Stimulated activated CD8-positive, alpha-beta memory T cell treated with anti-CD3 and anti-CD28 coated beads, Interleukin-12 subunit alpha, Interleukin-12 subunit beta, amount 100 ng/mL, for 24 hours (primary cell): ENCODE results near the gene NACC2.
"Not testable (repeated sequence)": the region's sequence is repeated elsewhere in the genome, so short reads cannot be mapped to it uniquely, and the experiment has no call there.

Experiments used
- DNase-seq: peaks from one replicate; pipeline ENCODE4 v3.0.0-alpha.2; 2020; ENCODE audit errors: extremely low read depth

NACC2 gene

DNA sequence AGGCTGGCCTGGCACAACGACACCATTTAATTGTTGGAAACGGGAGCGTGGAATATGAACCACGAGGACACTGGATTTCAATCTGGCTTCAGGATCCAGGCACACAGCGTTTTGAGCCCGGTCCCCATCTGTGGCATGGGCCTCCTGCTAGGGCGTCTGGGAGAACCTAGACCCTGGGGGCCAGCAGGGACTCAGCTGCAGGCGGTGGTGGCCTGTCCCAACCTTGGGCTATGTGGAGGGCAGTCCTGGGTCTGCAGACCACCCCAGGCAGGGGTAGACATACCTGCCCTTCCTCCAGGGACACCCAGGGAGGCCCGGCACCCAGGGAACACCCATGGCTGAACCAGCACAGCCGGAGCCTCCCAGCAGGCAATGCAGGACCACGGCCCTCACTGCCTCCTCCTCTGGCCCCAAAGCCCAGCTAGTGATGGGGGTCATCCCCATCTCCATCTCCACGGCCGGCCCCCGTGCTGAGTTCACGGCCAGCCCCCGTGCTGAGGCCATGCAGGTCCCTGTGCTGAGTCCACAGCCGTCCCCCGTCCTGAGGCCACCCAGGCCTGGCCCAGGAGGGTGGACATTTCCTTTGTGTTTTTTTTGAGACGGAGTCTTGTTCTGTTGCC lies 115.4 kb downstream of the NACC2 start:
- DNase-seq: no peak

DNA sequence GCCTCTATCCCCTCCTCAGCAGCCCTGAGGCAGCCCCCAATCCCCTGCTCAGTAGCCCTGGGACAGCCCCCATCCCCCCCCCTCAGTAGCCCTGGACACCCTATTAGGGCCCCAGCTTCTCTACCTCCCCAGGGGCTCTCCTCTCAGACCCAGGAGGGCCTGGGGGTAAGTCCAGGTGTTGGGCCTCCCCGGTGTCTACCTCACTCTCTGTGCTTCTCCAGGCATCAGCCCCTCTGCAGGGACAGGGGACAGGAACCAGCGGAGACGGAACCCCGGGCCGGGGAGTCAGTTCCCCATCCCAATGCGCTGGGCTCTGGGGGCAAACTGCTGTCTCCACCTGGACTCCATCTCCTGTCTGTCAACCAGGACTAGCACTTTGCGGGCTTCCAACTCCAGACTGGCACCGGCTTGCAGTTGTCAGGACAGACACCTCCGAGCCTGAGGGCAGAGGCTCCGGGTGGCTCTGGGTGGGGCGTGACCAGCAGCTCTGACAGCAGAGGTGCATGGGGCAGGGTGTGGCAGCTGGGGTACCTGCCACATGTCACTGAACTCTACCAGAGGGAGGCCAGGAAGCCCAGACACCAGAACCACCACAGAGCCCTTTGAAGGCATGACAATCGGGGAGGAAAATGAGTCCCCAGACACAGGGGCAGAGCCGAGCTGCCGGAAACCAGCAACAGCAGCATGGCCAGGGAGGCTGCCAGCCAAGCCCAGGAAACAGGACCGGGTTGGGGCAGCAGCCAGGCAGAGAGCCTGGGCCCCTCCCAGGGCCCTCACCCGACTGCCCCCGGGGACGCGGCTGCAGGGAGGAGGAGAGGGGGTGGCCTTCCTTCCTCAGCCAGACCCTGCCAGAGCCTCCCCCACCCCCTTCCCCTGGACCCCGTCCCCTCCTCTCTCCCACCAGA lies 116.2 kb downstream of the NACC2 start:
- no peak for DNase-seq

DNA sequence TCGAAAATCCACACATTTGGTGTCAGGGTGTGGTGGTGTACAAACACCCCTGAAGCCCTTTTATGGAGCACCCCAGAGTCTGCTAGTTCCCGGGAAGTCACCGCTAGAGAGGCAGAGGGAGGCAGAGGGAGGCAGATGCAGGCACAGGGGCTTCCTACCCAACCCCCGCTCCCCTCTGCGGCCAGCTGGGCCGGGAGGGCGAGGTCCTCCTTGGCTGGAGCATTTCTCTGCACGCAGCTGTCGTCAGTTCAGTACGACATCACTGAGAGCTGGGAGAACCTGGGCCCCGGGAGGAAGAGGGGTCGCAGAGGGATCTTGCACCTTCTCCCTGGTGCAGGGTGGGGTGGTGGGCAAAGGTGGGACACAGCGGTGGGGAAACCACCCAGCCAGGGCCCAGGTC lies 118.1 kb downstream of the NACC2 start:
- DNase-seq: no peak

DNA sequence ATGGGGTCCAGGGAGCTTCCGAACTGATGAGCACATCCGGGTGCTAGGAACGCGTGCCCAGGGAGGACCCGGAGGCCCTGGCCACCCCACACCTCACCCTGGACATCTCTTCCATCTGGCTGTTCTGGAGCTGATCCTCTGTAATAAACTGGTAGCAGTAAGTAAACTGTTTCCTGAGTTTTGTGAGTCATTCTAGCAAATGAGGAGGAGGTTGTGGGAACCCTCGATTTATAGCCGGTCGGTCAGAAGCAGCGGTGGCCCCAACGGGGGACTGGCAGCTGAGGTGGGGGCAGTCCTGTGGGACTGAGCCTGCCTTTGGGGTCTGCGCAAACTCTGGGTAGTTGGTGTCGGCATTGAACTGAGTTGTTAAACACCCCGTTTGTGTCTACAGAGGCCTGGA lies 118.6 kb downstream of the NACC2 start:
- no peak for DNase-seq

DNA sequence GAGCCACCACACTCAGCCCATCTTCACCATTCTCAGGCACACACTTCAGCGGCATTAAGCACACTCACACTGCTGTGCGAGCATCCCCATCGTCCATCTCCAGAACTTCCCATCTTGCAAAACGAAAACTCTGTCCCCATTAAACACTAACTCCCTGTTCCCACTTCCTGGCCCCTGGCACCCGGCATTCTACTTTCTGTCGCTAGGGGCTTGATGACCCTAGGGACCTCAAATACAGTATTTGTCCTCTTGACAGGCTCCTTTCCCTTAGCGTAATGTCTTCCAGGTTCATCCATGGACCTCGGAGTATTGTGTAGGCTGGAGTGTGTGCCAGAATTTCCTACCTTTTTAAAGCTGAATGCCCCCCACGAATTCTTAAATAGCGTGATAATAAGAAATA lies 119.3 kb downstream of the NACC2 start:
- no peak for DNase-seq

DNA sequence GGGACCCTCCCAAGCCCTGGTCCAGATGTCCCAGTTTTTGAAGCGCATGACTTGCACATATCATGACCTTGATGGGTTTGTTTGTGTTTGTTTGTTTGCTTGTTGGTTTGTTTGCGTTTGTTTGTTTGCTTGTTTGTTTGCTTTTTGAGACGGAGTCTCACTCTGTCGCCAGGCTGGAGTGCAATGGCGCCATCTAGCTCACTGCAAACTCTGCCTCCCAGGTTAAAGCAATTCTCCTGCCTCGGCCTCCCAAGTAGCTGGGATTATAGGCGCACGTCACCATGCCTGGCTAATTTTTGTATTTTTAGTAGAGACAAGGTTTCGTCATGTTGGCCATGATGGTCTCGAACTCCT lies 120.9 kb downstream of the NACC2 start:
- DNase-seq: no peak

DNA sequence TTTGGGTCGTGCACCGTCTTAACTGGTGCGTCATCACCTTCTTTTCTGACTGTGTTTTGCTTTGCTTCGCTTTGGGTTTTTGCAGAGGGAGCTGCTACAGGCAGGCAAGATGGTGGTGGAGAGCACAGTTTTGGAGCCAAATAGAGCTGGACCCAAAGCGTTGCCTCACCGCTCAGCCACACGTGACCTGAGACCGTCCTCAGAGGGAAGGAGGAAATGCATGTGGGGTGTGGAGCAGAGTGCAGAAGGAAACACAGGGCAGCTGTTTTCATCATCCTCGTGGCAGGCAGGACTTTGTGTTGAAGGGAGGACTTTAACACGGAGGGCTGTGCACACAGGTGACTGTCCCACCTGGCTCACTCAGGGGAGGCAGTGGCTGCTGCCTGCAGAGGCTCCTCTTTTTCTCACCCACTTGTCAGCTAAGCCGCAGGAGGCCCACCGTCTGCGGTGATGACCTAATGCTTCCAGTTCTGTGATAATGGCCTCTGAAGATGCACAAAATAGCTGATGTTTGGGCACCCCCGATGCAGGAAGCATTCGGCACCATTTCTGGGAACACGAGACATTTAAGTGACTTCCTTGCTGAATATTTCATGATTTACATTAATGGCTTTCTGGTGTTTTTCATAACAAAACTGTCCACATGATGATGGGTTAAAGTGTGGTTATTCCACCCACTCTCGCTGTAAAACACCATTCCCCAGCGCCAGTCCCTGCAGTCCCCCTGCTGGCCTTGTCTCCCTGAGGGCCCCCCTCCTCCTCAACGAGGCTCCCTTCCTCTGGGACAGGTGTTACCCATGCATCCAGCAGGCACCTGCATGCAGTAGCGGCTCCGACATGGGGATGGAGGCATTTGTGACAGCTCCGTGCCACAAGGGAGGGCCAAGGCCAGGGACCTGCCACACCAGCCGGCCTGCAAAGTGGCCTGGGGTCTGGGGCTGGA lies 121.5 kb downstream of the NACC2 start:
- no peak for DNase-seq

DNA sequence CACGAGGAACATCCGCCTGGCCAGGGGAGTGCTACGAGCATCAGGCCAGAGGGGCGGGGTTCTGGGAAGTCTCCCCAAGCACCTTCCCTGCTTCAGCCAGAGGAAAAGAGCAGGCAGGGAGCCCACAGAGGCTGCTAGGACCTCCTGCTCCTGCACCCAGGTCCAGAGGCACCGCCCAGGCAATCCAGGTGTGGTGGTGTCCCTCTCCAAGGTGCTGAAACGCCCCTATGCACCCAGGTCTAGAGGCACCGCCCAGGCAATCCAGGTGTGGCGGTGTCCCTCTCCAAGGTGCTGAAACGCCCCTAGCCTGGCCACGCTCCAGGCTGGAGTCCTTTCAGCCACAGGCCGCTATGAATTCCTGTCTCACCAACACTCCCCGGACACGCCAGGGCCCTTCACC lies 123.2 kb downstream of the NACC2 start:
- DNase-seq: no peak

DNA sequence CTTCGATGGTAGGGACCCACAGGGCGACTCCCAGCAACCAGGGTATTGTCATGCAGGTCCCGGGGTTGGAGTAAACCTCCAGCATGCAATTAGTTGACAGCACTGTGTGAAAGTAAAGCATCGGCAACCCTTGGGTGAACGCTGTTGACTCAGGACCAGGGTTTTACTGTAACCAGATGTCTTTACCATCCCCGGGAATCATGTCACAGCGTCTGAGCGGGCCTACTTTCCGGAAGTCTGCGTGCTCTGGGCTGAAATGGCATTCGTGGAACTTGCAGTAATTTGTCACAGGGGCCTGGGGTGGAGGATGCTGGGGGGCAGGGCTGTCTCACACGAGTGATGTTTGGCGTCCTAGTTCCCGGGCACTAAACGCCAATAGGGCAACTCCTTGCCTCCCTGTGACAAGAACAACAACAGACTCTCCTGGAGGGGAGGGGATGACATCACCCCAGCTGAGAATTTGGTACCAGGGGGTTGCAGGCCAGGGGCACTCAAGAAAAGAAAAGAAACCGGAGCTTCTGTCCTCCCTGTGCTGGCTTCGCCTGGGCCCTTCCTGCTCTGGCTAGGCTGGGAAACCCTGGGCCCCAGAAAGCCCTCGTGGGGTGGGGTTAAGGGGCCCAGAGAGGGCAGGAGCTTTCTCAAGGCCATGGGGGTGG lies 123.8 kb downstream of the NACC2 start:
- DNase-seq: no peak

DNA sequence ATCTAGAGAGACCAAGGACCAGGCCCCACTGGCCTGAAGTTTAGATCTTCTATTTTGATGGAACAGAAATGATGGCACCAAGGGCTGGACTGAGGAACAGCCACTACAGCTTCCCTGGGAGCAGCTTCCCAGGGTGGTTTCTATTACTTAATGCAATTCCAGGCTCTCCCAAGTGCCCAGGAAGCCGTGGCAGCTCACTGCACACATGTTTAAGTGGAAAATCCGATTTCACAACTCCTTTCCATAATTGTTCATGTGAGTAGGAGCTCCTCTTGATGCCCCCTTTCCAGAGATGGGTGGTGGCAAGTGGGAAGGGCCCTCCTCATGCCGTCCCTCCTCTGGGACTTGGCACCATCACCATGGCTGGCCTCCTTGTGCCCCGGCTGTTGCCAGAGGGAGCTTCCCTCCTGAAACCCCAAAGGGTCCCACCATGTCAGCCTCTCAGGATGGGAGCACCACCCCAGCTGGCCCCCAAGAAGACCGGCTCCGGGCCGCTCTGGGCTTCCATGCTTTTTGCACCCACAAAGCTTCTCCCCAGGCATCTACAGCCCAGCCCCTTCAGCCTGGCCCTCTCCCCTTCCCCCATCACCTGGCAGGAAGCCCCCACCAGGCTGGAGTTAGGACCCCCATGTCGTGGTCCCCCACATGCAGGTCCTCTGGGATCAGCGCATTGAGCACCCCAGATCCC lies 124.8 kb downstream of the NACC2 start:
- no peak for DNase-seq

DNA sequence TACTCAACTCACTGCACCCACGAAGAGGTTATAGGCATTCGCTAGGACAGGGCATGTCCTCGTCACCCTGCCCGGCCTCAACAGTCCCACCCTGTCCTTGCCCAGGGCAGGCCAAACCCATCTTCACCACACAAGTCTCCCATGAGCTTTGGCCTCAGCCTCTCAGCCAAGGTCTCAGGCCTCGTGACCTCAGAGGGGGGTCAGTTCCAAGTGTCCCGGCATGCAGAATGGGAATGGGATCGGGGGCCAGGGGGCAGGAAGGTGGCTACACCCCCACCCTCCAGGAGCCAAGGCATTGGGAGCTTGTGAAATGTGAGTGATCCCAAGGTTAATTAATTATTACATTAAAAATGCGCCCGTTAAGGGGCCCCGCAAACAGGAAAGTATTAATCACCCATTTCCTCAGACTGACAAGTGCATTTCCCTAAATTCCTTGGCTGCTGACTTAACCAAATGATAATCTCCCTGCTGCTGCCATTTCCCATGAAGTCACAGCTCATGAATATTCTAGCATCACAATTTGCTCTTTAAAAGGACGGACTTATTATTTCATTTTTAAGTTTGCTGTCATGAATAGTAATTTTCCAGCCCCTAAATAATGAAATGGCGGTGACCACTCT lies 125.9 kb downstream of the NACC2 start:
- no peak for DNase-seq

DNA sequence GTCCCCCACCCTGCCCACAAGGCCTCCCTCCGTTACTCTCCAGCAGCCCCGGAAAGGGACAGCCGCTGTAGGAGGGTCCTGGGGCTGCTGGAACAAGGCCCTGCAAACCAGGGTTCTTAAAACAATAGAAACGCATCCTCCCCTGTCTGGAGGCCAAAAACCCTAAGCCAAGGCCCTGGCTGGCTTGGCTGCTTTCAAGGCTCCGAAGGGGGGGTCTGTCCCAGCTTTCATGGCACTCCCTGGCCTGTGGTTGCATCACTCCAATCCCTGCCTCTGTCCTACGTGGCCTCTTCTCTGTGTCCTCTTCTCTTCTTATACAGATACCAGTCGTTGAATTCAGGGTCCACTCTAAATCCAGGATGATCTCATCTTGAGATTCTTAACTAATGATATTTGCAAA lies 126.5 kb downstream of the NACC2 start:
- DNase-seq: no peak

DNA sequence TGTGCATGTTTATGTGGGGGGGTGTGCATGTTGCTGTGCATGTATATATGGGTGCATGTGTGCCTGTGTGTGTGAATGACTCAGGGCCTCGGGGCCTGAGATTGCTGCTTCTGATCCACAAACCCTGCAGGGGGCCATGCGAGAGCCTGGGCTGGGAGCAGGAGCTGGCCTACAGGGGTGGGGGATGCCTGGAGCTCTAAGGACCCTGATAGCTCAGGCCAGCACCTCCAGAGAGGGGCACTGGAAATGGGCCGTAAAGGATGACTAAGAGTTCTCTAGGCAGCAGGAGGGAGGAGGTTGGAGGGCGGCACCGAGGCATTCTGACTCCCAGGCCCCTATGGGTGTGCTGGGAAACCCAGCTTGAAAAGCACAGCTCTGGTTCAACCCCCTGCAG lies 127.0 kb downstream of the NACC2 start:
- DNase-seq: no peak

DNA sequence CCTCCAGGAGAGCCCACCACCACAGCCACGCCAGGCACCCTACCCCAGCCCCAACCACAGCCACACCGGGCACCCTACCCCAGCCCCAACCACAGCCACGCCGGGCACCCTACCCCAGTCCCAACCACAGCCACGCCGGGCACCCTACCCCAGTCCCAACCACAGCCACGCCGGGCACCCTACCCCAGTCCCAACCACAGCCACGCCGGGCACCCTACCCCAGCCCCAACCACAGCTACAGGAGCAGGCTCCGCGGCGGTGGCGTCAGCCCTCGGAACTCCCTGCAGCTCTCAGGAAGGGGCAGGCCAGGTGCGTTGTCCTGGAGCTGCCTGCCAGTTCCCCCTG lies 128.2 kb downstream of the NACC2 start:
- not testable (repeated sequence) for DNase-seq

DNA sequence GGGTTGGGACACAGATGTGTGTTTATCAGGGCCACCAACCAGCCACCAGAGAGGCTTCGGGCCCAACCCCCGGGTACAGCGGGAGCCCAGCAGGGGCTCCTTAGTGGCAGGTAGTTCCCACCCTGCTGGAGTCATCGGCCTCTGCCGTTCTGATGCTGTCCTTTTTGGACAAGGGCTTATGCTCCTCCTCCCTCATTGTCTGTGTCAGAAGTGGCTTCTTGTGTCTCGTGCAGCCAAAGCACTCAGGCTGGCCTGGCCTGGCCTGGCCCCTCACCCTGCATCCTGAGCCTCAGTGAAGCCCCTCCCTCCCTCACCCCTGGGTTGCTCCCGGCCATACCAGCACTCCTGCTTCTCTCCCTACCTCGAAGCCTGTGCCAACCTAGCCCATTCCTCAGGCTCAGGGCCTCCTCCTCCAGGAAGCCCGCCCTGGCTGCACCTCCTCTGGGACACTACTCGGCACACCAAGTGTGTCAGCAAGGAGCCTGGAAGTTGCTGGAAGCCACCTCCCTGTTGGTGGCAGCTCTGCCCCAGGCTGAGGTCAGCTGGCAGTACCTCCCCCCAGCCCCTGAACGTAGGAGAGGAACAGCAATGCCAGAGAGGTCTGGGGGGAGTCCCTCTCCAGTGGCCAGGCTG lies 129.8 kb downstream of the NACC2 start:
- no peak for DNase-seq

DNA sequence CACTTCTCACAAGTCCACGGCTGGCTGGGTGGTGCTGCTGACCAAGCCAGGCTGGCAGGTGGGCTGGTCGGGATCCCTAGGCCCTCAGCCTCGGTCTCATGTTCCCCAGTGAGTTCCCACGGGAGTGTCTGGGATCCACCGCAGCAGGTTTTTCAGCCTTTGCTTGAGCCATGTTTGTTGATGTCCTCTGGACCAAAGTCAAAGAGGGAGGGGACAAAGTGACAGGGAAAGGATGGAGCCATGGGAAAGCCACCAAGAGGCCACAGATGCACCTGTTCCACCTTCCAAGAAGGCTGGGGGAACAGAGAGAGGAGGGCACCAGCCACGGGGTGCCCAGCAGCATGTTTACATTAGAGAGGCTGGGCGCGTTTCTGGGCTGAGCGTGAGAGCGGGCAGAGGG lies 131.2 kb downstream of the NACC2 start:
- DNase-seq: no peak

DNA sequence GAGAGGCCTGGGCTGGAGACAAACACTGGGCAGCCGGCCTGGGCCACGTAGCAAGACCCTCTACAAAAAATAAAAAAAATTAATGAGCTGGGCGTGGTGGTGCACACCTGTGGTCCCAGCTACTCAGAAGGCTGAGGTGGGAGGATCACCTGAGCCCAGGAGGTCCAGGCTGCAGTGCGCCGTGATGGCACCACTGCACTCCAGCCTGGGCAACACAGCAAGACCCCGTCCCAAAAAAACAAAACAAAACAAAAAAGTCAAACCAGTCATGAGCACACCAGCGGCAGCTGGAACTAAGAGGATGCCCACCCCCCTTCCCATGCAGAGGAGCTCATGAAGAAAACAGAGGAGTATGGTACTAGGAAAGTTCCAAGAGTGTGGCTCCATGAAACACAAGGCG lies 131.8 kb downstream of the NACC2 start:
- DNase-seq: no peak

DNA sequence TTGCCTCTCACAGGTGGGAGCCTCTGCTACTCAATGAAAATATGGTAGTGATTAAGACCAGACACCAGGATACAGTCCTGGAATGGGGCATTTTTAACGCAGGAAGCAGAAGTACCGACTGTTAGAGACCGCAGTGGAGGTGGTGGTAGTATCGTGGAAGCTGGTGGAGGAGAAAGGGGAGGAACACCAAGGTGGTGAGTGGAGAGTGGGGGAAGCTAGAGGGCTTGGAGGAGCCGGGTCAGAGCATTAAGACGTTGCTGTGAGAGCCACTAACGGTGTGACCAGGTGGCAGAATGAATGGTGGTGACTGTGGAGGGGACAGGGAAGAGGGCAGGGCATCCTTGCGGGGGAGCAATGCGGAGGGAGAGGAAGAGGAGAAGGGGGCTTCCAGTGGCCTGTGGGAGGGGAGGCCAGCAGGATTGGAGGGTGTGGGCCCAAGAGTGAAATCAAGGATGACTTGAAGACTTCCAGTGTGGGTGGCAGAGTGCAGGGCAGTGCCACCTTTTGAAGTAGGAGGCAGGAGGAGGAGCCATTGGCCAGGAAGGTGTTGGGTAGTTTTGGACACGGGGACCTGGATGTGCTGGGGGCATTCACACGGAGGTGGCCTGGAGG lies 132.3 kb downstream of the NACC2 start:
- DNase-seq: no peak

DNA sequence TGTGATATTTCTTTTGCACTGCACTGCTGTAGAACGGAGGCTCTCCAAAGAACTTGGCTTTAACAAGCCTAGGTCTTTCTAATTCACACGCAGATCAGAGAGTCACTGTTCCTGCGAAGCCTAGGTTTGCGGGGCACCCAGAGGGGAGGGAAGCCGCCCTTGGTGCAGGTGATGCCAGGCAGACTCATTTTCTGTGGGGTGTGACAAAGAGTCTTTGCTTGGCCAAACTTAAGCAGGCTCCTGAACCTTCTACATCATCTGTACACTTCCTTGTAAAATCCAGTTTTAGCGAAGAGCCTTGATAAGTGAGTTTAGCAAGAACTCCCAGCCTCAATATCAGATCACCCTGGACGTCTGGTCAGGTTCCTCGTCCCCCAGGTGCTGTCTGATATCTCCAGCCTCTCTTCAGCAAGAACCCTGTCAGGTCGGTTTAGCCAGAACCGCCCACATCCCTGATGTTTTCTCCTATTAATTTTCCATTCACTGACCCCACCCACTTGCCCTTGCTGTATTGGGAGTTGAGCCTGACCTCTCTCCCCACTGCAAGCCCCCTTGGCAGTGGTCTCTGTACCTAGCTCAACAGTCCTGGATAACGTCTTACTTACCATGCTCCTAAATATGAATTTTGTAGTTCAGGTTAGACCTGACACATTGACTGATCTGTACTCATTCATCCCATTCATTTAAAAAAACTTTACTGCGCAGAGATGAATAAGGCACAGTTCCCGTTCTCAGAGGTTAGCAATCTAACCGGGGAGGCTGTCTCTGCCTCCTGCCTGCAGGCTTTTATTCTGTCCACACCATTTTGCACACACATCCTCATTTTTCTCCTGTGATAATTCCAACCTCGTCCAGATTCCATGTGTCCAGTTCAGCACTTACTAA lies 133.0 kb downstream of the NACC2 start:
- DNase-seq: no peak
